ENCODE results near the gene RNF13. TPM values are rescaled to one million over a fixed set of nuclear protein-coding genes. Genes with fewer than 3 reads are reported as not detected.

RNF13 gene
- total RNA-seq, 1 donor from 2014 or later, result 69.3 TPM

GRCh38 chr3:149898771-149899170 is 85.8 kb downstream of the RNF13 start:
- no peak for DNase-seq (ENCODE audit: low spot score in 2 of 2)
- H3K27ac ChIP-seq, result peak overlapping the region in 1 of 2 donors; percentile 73
- intact Hi-C loops (cut with DNase I), result loop anchor here (5.0 kb wide), 1 partner anchor 1734 kb away; no protein-coding TSS in a partner anchor

GRCh38 chr3:149900322-149900721 is 87.3 kb downstream of the RNF13 start:
- Histone ChIP-seq H3K27ac (no peak overlapping the region), H3K4me3 (no peak overlapping the region), H3K27me3 (no peaks in the 10 kb centered on the region), H3K9me3 (no peaks in the 10 kb centered on the region), H3K4me1 (peaks cover 3 to 14% of the 10 kb centered on the region in 2 donors), H3K36me3 (peaks cover 0 to 5% of the 10 kb centered on the region in 2 donors)
- TF ChIP-seq CTCF (IDR thresholded peaks at IDR 0.05), result no peak
- intact Hi-C loops (cut with DNase I), result no loop called here
- no peak for DNase-seq (ENCODE audit: low spot score in 2 of 2)

More at GRCh38 chr3:149898771-149899170, 85.8 kb downstream of the RNF13 start:
- no peak for TF ChIP-seq CTCF (IDR thresholded peaks at IDR 0.05)
- Histone ChIP-seq H3K4me3 (no peak overlapping the region), H3K36me3 (peaks cover 0 to 5% of the 10 kb centered on the region in 2 donors), H3K9me3 (no peaks in the 10 kb centered on the region), H3K27me3 (no peaks in the 10 kb centered on the region), H3K4me1 (peaks cover 3 to 29% of the 10 kb centered on the region in 2 donors)

GRCh38 chr3:149901770-149902169 is 88.8 kb downstream of the RNF13 start:
- Histone ChIP-seq H3K36me3 (peaks cover 0 to 5% of the 10 kb centered on the region in 2 donors), H3K27ac (no peak overlapping the region)

GRCh38 chr3:149902498-149903139 is 89.6 kb downstream of the RNF13 start:
- H3K27me3 ChIP-seq, result no peaks in the 10 kb centered on the region
- H3K36me3 ChIP-seq, result no peaks in the 10 kb centered on the region
- H3K9me3 ChIP-seq, result no peaks in the 10 kb centered on the region
- intact Hi-C loops (cut with DNase I), result no loop called here
- TF ChIP-seq CTCF (IDR thresholded peaks at IDR 0.05), result peak in 1 of 3 experiments; percentile 21
- H3K4me3 ChIP-seq, result no peak overlapping the region
- H3K4me1 ChIP-seq, result peaks cover 3 to 9% of the 10 kb centered on the region in 2 donors
- no peak overlapping the region for H3K27ac ChIP-seq
- no peak for DNase-seq (ENCODE audit: low spot score in 2 of 2)

More at GRCh38 chr3:149901770-149902169, 88.8 kb downstream of the RNF13 start:
- Histone ChIP-seq H3K27me3 (no peaks in the 10 kb centered on the region), H3K4me3 (no peak overlapping the region), H3K4me1 (peaks cover 3 to 12% of the 10 kb centered on the region in 2 donors), H3K9me3 (no peaks in the 10 kb centered on the region)
- TF ChIP-seq CTCF (IDR thresholded peaks at IDR 0.05), result no peak
- no peak for DNase-seq (ENCODE audit: low spot score in 2 of 2)
- intact Hi-C loops (cut with DNase I), result no loop called here

- H3K36me3 ChIP-seq, result no peaks in the 10 kb centered on the region
- no peak for TF ChIP-seq CTCF (IDR thresholded peaks at IDR 0.05)
- H3K27ac ChIP-seq, result no peak overlapping the region
- no peaks in the 10 kb centered on the region for H3K4me1 ChIP-seq
- H3K27me3 ChIP-seq, result no peaks in the 10 kb centered on the region
- no peak for DNase-seq (ENCODE audit: low spot score in 2 of 2)
- no peaks in the 10 kb centered on the region for H3K9me3 ChIP-seq
- H3K4me3 ChIP-seq, result no peak overlapping the region
- intact Hi-C loops (cut with DNase I), result no loop called here
Observed at GRCh38 chr3:149906036-149906435, 93.0 kb downstream of the RNF13 start.

All from ascending aorta (tissue), 2 donors.